ENCODE measurements around the gene TUFT1. TPM values are rescaled to one million over a fixed set of nuclear protein-coding genes. Genes with fewer than 3 reads are reported as not detected.

The TUFT1 gene
- total and polyA plus RNA-seq, 8 donors = 1.2 to 30.4 (median 12.3) TPM

DNA sequence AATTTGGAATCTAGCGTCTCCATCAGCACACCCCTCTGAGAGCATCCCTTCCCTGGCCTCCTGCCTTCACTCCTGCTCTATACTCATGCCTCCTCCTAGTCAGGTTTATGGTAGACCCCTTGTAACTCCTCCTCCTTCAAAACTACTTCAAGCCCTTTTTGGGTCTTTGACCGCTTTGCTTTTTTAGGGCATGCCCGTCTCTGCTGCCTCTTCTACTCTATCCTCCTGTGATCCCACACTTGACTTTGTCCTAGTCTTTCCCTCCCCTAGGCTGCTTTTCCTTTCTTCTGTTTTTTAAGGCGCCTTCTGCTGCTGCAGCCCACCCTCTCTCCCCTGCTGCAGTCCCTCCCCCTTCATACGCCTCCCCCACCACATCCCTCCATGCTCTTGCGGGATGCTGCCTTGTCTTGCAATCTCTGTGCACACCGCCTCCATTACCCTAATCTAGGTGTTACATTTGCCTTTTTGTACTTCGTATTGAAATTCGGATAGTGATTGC is 73.2 kb downstream of the TUFT1 start:
- TF ChIP-seq EP300 (IDR thresholded peaks at IDR 0.05) (no peak), POLR2A (IDR thresholded peaks at IDR 0.05) (no peak), POLR2AphosphoS5 (IDR thresholded peaks at IDR 0.05) (no peak)
- TF ChIP-seq, protein P1, sequence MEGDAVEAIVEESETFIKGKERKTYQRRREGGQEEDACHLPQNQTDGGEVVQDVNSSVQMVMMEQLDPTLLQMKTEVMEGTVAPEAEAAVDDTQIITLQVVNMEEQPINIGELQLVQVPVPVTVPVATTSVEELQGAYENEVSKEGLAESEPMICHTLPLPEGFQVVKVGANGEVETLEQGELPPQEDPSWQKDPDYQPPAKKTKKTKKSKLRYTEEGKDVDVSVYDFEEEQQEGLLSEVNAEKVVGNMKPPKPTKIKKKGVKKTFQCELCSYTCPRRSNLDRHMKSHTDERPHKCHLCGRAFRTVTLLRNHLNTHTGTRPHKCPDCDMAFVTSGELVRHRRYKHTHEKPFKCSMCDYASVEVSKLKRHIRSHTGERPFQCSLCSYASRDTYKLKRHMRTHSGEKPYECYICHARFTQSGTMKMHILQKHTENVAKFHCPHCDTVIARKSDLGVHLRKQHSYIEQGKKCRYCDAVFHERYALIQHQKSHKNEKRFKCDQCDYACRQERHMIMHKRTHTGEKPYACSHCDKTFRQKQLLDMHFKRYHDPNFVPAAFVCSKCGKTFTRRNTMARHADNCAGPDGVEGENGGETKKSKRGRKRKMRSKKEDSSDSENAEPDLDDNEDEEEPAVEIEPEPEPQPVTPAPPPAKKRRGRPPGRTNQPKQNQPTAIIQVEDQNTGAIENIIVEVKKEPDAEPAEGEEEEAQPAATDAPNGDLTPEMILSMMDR (IDR thresholded peaks at IDR 0.05) = no peak
- 35 to 48% (median 40%) methylated on average over 9 of the region's 9 CpGs for WGBS, 5 donors
- Histone ChIP-seq H3K36me3 (no peaks in the 10 kb centered on the region), H3K4me1 (peaks cover 23 to 60% (median 48%) of the 10 kb centered on the region in 4 donors), H3K9me3 (no peaks in the 10 kb centered on the region), H3K27ac (peak overlapping the region in 4 of 5 donors; percentile 93 to 97 (median 96)), H3K4me3 (peak overlapping the region; percentile 79 to 100 (median 96)), H3K27me3 (no peaks in the 10 kb centered on the region)
- intact Hi-C loops (cut with DNase I; ENCODE audit: low total_unique reads) = no loop called here
- DNase-seq = peak in 1 of 2 donors; percentile 53

DNA sequence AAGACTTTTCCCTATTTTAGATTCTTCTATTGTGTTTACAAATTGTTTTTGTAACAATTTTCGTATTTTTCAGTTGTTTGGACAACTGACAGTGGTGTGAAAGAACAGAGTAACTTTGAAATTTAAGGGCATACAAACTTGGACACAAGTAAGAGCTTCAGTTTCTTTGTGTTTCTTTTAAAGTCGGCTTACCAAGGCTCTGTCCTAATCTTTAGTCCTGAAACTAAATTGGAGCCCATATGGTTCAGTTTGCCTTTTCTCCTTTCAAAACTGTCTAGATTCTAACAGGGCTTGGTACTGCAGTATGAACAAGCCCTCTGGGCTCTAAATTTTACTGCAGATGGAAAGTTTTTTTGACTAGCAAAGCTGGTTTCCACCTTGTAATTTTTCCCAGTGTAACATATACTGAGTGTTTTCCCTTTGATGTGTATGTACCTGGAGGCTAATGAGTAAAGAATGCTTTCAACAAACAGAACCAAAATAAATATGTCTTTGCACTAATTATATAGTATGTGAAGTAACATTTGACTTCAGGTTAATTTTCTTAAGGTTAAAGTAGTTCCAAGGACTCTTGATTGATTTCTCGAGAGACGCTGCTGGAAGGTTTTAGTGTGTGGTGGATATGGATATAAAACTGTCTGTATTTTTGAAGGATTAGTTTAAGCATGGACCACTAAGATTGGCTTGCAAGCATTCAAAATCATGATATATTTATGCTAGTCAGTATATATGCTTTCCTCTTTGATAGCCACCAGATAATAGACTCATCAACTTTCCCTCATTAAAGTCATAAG is 75.8 kb downstream of the TUFT1 start:
- Histone ChIP-seq H3K27me3 (no peaks in the 10 kb centered on the region), H3K9me3 (no peaks in the 10 kb centered on the region), H3K27ac (peak overlapping the region in 2 of 5 donors; percentile 5 to 22), H3K4me1 (peaks cover 43 to 85% (median 64%) of the 10 kb centered on the region in 4 donors), H3K36me3 (no peaks in the 10 kb centered on the region), H3K4me3 (no peak overlapping the region)
- no peak for DNase-seq
- TF ChIP-seq POLR2AphosphoS5 (IDR thresholded peaks at IDR 0.05) (no peak), EP300 (IDR thresholded peaks at IDR 0.05) (no peak), POLR2A (IDR thresholded peaks at IDR 0.05) (no peak)
- TF ChIP-seq, protein P1 (IDR thresholded peaks at IDR 0.05) = no peak
- intact Hi-C loops (cut with DNase I; ENCODE audit: low total_unique reads) = no loop called here
- 70 to 78% (median 74%) methylated on average over 4 of the region's 4 CpGs for WGBS, 5 donors

DNA sequence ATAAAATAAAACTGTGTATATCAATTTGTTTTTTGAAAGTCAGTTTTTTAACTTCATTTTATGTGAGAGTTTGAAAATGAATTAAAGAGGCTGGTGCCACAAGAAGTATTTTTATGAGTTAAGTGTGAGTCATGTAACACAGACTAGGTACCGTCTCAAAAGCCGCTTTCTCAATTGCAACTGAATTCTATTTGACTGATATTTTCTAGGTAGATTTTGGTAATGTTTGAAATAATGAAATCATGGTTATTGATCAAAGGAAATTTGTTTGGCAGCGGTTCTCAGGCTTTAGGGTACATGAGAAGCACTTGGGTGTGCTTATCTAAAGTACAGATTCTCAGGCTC is 76.4 kb downstream of the TUFT1 start:
- H3K27ac ChIP-seq = peak overlapping the region in 1 of 5 donors; percentile 4
- TF ChIP-seq, protein P1 (IDR thresholded peaks at IDR 0.05) = no peak
- TF ChIP-seq EP300 (IDR thresholded peaks at IDR 0.05) (no peak), POLR2A (IDR thresholded peaks at IDR 0.05) (no peak), POLR2AphosphoS5 (IDR thresholded peaks at IDR 0.05) (no peak)
- 80 to 92% (median 85%) methylated on average over 3 of the region's 3 CpGs for WGBS, 5 donors
- no peak overlapping the region for H3K4me3 ChIP-seq
- H3K9me3 ChIP-seq = no peaks in the 10 kb centered on the region
- intact Hi-C loops (cut with DNase I; ENCODE audit: low total_unique reads) = no loop called here
- H3K4me1 ChIP-seq = peaks cover 37 to 86% (median 68%) of the 10 kb centered on the region in 4 donors
- H3K27me3 ChIP-seq = no peaks in the 10 kb centered on the region
- DNase-seq = no peak
- no peaks in the 10 kb centered on the region for H3K36me3 ChIP-seq

DNA sequence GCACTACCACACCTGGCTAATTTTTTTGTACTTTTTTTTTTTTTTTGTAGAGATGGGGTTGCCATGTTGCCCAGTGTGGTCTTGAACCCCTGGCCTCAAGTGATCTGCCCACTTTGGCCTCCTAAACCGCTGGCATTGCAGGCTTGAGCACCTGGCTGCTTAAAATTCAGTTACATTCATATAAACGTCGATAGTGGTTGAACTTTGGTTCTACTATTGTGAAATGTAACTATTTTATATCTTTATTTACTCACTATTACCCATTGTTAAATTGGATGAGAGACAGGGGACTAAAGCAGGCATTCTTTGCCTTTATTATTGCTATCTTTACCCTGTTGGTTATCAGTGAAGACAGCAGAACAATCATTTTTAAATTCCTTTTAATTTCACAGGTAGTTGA is 77.9 kb downstream of the TUFT1 start:
- DNase-seq = no peak
- intact Hi-C loops (cut with DNase I; ENCODE audit: low total_unique reads) = no loop called here
- H3K36me3 ChIP-seq = no peaks in the 10 kb centered on the region
- H3K27me3 ChIP-seq = no peaks in the 10 kb centered on the region
- peak overlapping the region in 2 of 5 donors; percentile 69 to 79 for H3K27ac ChIP-seq
- H3K9me3 ChIP-seq = no peaks in the 10 kb centered on the region
- TF ChIP-seq POLR2A (IDR thresholded peaks at IDR 0.05) (no peak), POLR2AphosphoS5 (IDR thresholded peaks at IDR 0.05) (no peak), EP300 (IDR thresholded peaks at IDR 0.05) (no peak)
- TF ChIP-seq, protein P1 (IDR thresholded peaks at IDR 0.05) = no peak
- peaks cover 34 to 93% (median 67%) of the 10 kb centered on the region in 4 donors for H3K4me1 ChIP-seq
- WGBS, 5 donors = 18 to 62% (median 46%) methylated on average over 3 of the region's 3 CpGs
- no peak overlapping the region for H3K4me3 ChIP-seq

Measured in stomach (tissue), 9 donors.